GM21576 (cell line): ENCODE results near the gene PIK3R3.
"Not testable (repeated sequence)": the region's sequence is repeated elsewhere in the genome, so short reads cannot be mapped to it uniquely, and the experiment has no call there.

Experiments
- ATAC-seq: cut with Tn5 transposase; IDR thresholded peaks from one replicate; pipeline ENCODE4 v1.9.1; 2021; ENCODE audit warnings: mild to moderate bottlenecking, moderate library complexity; ENCODE audit not compliant: unreplicated experiment

PIK3R3 gene

DNA sequence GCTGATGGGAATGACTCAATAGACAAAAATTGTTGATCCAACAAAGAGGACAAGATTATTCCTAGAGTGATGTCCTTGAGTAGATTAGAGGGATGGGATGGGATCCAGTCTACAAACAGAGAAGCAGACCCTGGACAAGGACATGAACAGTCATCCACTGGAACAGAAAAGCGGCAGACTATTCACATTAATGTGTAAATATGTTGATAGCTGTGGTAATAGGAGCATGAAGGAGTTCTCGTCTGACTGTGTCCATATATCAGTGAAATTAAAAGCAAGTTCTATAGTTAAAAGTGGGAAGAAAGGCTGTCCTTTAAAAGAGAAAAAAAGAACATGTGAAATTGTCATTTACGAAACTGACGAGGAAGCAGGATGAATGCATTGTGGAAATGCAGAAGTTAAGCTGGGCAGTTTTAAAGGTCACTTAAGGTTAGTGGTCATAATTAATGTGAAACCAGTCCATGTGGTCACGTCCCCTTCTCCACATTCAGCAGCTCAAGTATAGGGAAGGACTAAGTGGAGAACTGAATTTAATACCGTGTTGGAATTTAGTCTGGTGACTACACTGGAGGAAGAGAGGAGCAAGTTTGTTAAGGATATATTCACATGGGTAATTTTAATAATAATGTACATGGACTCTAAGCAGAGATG is 62.1 kb downstream of the PIK3R3 start:
- ATAC-seq, result no peak

DNA sequence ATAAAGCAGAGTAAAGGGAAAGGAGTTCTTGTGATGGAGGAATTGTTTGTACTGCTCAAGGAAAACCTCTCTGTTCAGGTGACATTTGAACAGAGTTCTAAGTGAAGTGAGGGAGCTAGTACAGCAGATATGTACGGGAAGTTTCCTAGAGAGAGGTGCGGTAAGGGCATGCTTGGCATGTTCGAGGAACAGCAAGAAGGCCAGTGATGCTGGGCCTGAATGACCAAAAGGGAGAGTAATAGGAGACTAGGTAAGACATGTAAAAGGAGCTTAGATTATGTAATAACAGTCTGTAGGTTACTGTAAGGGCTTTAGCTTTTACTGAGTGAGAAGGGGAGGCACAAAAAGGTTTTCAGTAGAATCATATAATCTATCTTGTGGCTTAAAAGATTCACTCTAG is 63.9 kb downstream of the PIK3R3 start:
- no peak for ATAC-seq

DNA sequence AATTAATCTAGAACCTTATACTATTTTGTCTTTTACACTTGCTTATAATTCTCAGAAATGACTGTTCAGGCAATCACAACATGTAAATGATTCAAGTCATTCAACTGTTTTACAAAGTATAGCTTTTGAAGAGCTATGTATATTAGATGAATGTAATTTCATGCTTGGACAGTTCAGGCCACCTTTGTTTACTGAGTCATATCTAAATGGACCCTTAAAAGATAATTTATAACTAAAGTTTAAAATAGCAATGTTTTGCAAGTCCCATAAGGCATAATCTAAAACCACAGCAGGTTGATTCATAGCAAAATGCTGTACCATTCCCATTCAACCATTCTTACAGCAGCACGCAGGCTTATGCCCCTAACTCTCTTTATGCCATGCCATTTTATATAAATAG is 64.8 kb downstream of the PIK3R3 start:
- no peak for ATAC-seq

DNA sequence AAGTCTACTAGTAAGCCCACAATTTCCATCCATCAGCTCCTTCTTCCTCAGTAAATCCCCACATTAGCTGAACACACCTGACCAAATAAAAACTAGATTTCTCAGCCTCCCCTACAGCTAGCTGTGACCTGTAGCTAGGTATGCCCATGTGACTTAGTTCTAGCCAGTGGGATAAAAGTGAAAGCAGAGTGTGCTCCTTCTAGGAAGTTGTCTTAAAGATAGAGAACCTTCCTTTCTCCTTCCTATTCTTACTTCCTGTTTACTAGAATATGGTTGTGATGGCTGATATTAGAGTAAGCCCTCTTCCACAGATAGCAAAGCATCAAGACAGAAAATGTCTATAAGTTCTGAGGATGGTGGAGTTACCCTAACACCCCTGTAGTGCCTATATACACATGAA is 67.0 kb downstream of the PIK3R3 start:
- no peak for ATAC-seq

DNA sequence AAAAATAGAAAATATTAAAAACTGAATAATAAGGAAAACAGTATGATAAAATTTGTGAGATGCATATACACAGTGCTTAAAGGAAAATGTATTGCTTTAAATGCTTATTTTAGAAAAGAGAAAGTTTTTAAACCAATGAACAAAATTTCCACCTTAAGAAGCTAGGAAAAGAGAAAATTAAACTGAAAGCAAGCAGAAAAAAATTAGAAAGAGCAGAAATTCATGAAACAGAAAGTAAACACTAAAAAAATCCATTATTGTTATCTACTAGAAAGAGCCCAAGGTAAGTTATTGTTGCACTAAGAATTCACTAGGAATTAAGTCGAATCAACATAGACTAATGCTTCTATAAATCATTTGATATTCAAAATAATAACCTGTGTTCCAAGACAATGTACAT is 67.7 kb downstream of the PIK3R3 start:
- no peak for ATAC-seq

DNA sequence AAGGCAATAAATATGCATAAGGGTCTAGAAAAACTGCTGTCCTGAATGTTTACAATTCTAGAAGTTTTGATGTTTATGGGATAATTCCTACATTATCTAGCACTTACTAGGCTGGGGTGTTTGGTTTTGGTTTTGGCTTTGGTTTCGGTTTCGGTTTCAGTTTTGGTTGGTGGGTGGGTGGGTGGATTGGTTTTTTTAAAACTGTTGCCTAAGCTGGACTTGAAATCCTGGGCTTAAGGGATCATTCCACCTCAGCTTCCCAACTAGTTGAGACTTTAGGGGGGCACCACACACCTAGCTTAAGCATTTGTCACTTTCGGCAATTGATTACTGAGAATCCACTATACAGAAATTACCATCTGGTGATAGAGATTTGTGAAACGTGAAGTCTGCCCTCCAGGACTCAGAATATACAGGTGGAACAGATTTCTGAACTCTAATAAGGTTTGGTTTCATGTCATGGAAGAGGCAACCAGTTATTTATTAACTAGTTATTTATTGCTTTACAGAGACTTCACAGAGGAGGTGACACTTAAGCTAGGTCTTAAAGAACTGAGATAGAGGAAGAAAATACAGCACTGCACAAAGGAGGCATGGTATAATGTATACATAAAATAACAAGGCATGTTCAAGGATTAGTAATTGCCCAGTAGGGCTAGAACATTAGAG is 69.6 kb downstream of the PIK3R3 start:
- no peak for ATAC-seq

DNA sequence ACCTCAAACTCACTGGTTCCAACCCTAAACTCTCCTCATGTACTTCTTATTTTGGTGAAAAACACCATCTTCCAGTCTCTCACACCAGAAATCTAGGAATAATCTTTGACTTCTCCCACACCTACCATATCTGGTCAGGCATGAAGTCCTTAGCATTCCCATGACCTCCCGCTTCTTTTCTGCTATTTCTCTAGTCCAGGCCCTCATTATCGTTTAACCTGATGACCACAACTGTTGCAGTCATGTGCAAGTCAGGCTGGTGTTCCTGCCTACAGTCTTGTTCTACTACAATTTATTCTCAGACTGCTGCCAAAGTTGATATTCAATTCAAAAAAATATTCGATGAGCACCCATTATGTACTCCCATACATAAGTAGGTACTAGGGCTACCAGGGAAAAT is 71.3 kb downstream of the PIK3R3 start:
- ATAC-seq, result no peak

DNA sequence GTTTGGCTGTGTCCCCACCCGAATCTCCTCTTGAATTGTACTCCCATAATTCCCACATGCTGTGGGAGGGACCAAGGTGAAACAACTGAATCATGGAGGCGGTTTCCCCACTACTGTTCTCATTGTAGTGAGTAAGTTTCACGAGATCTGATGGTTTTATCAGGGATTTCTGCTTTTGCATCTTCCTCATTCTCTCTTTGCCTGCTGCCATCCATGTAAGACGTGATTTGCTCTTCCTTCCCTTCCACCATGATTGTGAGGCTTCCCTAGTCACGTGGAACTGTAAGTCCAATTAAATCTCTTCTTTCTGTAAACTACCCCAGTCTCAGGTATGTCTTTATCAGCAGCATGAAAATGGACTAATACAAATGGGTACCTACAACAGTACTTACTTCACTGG is 73.5 kb downstream of the PIK3R3 start:
- no peak for ATAC-seq

DNA sequence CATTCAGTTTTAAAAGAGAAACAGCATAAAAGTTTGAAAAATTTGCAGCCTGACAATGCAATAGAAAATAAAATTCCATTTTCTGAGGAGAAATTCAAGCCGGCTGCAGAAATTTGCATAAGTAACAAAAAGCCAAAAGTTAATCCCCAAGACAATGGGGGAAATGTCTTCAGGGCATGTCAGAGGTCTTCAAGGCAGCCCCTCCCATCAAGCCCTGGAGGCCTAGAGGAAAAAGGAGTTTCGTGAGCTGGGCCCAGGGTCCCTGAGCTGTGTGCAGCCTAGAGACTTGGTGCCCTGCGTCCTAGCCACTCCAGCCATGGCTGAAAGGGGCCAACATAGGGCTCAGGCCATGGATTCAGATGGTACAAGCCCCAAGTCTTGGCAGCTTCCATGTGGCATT is 74.6 kb downstream of the PIK3R3 start:
- no peak for ATAC-seq

DNA sequence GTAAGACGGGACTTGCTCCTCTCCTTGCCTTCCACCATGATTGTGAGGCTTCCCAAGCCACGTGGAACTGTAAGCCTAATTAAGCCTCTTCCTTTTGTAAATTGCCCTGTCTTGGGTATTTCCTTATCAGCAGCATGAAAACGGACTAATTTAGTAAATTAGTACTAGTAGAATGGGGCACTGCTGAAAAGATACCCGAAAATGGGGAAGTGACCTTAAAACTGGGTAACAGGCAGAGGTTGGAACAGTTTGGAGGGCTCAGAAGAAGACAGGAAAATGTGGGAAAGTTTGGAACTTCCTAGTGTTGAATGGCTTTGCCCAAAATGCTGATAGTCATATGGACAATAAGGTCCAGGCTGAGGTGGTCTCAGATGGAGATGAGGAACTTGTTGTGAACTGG is 75.2 kb downstream of the PIK3R3 start:
- not testable (repeated sequence) for ATAC-seq

DNA sequence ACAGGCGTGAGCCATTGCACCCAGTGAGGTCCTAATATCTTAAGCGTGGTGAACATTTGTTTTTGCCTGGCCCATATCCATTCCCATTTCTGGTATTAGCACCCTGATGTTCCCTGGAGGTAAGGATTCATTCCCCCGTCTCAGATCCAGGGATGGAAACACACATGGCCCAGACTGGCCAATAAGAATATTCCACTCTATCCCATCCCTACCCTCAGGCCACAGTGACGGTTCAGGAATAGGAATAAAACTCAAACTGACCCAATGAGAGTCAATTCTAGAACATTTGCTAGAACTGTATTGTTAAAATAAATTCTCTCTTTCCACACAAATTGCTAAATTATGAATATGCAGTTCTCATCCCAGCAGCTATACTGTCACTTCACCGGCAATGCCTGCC is 76.1 kb downstream of the PIK3R3 start:
- ATAC-seq, result no peak

DNA sequence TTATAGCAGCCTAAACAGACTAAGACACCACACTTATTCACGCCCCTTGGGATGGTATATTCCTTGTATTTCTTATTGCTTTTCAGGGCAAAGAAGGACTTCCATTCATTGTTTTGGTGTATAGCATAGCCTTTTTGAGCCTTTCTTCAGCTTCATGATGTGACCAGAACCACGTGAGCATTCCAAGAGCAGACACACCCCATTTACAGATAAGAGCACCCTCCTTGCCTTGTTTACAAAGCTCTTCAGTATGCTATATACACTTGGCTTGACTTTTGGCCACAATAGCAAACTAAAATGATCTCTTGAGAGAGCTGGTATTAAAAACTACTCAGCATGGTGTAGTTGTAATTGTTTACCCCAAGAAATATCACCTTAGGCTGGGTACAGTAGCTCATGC is 78.7 kb downstream of the PIK3R3 start:
- no peak for ATAC-seq

DNA sequence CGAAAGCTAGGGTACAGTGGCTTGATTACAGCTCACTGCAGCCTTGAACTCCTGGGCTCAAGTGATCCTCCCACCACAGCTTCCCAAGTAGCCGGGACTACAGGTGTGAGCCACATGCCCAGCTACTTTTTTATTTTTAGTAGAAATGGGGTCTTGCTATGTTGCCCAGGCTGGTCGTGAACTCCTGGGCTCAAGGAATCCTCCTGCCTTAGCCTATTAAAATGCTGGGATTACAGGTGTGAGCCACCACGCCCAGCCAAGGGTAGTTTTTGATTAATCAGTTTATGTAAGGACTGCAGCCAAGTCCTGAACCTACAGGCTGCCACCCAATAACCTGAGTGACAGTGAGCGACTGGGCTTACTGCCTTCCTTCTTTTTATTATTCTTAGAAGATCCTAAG is 88.3 kb downstream of the PIK3R3 start:
- no peak for ATAC-seq

DNA sequence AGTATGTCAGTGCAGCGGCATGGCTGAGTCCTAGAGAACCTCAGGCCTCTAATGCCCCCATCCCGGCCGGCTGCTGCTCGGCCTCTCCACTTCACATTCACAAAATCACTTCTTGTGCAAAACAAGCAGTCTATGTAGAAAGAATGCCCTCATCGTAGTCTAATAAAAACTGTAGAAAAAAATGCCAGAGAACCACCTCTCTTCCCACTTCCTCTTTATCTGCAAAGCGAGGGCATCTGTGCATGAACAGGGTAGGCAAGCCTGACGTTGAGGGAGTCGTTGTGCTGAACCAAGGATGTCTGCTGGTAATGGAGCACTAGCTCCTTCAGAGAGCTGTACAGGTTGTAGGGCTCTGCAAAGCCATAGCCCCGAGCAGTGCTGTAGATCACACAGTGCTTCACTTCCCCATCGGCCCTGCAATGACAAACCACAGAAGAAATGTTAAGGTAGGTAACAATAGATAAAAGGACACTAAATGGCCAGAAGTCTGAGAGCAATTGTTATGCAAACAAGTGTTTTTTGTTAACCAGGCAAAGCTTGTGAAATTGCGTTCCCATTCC is 88.9 kb downstream of the PIK3R3 start:
- ATAC-seq, result peak; percentile 89

DNA sequence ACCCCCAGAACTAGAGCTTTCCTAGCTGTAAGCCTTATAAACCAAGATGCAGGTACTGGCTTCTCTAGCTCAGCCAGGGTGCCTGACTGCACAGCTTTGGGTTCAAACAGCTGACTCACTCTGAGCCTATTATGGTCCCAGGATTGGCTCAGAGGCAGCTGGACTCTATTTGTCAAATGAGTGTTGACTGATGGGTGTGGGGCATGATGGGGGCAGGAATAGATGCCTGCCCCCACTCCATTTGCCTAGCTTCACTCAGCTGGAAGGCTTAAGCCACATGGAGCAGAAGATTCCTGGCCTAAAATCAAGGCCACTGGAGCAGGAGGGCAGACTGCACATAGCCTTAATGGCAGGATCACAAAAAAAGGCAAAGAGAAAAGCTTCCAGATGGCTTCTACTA is 90.5 kb downstream of the PIK3R3 start:
- no peak for ATAC-seq

DNA sequence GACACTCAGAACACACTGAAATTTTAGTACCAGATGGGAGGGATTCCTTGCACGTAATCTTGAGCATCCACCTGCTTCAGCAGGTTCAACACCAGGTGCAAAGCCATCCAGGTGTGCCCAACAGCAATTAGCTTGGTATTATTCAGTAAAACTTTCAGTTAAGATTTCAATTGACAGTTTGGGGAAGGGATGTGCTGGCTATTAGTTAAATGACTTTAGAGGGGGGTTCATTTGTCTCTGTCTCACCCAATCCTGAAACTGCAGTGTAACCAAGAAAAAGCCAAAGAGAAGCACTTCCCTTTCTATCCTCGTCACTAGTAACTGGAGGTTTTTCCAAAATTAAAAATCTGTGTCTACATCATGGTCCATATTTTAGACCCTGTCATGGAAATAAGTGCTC is 90.9 kb downstream of the PIK3R3 start:
- ATAC-seq, result no peak

DNA sequence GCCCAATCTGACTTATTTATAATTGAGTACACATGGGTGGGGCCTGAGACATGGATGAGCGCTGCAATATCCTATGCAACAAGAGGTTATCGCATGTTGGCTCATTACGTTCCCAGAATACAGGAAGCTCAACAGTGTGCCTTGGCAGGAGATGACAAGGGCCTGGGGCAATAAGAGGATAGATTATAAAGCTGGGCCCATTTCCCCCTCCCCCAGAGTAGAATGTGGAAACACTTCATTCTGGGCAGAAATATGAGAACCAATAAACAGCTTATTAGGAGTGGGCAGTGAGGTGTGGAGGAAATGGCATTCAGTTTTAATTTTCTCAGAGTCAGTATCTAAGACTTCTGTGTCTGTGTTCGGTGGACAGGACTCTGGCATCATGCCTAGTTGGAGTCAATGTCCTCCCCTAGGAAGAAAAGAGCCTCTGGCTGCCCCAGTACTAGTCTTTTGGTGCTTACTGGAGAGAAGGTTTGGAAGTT is 92.8 kb downstream of the PIK3R3 start:
- no peak for ATAC-seq

DNA sequence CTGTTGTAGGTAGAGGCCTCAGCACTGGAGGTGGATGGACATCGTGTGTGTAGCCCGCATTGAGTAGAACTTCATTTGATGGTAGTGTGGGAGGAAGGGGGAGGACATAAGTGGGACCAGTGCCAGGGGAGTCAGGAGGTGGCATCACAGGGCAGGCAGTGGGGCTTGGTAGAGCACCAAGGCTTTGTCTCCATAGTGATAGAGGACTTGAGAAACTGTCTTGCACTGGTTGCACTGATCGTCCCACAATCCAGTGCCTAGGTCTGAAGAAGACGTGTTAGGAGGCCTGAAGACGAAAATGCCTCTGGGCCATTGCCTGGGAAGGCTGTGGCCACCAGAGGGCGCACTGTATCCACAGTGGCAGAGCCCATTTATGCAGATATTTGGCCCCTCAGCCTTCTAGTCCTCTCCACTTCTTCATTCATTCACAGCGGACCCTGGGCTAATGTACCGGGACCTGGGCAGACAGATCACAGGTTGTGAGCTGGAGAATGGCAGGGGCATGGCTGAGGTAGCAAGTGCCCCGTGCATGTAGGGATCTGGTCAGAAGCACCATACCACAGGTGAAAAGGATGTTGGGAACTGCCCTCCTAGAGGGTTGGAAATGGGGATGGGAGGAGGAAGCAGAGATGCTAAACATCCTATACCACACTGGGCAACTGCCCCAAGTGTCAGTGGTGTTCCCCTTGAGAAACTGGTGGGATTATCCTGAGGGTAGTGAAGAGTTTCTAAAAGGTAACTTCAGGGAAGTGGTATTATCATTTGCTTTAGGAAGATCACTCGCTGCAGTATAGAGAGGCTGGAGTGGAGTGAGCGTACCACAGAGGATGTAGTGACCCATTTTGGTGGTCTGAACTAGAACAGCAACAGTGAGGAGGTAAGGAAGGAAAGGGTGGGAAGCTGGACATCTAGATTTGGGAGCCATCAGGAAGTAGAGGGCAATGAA is 95.3 kb downstream of the PIK3R3 start:
- no peak for ATAC-seq

DNA sequence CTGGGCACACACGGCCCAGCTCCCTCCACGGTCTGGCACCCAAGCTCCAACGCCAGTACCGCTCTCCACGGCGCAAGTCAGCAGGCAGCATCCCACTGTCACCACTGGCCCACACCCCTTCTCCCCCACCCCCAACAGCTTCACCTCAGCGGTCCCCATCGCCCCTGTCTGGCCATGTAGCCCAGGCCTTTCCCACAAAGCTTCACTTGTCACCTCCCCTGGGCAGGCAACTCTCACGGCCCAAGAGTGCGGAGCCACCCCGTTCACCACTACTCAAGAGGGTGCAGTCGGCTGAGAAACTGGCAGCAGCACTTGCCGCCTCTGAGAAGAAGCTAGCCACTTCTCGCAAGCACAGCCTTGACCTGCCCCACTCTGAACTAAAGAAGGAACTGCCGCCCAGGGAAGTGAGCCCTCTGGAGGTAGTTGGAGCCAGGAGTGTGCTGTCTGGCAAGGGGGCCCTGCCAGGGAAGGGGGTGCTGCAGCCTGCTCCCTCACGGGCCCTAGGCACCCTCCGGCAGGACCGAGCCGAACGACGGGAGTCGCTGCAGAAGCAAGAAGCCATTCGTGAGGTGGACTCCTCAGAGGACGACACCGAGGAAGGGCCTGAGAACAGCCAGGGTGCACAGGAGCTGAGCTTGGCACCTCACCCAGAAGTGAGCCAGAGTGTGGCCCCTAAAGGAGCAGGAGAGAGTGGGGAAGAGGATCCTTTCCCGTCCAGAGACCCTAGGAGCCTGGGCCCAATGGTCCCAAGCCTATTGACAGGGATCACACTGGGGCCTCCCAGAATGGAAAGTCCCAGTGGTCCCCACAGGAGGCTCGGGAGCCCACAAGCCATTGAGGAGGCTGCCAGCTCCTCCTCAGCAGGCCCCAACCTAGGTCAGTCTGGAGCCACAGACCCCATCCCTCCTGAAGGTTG is 97.6 kb downstream of the PIK3R3 start:
- ATAC-seq, result no peak

DNA sequence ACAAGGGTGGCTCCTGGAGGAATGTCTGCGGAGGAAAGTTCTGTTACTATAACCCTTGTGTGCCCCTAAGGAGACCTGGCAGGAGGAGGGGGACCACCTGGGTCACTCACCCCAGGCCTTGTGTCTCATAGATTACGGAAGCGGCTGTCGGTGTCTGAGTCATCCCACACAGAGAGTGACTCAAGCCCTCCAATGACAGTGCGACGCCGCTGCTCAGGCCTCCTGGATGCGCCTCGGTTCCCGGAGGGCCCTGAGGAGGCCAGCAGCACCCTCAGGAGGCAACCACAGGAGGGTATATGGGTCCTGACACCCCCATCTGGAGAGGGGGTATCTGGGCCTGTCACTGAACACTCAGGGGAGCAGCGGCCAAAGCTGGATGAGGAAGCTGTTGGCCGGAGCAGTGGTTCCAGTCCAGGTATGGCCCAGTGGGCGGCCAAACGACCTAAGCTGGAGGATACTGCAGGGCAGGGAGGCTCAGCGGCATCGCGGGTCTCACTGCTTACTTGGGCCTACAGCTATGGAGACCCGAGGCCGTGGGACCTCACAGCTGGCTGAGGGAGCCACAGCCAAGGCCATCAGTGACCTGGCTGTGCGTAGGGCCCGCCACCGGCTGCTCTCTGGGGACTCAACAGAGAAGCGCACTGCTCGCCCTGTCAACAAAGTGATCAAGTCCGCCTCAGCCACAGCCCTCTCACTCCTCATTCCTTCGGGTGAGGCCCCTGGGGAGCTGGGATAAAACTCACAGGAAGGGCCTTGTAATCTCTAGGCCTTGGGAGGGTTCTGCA is 101.4 kb downstream of the PIK3R3 start:
- ATAC-seq, result no peak
